Measurements from ENCODE around the gene ERP44.

DNA sequence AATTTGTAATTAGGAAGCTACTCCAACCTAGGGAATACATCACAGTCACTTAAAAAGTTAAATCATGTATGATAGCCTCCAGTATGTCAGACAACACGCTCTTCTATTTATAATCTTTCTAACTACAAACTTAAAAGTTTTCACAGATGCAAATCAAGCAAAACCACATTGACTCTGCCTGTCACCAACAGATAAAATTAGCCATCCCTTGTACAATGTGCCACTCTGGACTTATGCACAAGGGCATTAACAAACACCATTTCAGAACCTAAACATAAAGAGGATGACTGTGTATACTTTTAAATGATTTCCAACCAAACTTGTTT lies 14.7 kb downstream of the ERP44 start:
- no peak for TF ChIP-seq EZH2 (IDR thresholded peaks at IDR 0.05; ENCODE audit: insufficient read depth, low read length)
- TF ChIP-seq, protein P1, sequence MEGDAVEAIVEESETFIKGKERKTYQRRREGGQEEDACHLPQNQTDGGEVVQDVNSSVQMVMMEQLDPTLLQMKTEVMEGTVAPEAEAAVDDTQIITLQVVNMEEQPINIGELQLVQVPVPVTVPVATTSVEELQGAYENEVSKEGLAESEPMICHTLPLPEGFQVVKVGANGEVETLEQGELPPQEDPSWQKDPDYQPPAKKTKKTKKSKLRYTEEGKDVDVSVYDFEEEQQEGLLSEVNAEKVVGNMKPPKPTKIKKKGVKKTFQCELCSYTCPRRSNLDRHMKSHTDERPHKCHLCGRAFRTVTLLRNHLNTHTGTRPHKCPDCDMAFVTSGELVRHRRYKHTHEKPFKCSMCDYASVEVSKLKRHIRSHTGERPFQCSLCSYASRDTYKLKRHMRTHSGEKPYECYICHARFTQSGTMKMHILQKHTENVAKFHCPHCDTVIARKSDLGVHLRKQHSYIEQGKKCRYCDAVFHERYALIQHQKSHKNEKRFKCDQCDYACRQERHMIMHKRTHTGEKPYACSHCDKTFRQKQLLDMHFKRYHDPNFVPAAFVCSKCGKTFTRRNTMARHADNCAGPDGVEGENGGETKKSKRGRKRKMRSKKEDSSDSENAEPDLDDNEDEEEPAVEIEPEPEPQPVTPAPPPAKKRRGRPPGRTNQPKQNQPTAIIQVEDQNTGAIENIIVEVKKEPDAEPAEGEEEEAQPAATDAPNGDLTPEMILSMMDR (IDR thresholded peaks at IDR 0.05; ENCODE audit: insufficient read depth, low read depth, low read length): no peak

Measured in astrocyte (in vitro differentiated cells and primary cell).